Smooth muscle cell (in vitro differentiated cells): ENCODE data around the gene ARHGAP27. TPM values are rescaled to one million over a fixed set of nuclear protein-coding genes. Genes with fewer than 3 reads are reported as not detected.
"Not testable (repeated sequence)": the region's sequence is repeated elsewhere in the genome, so short reads cannot be mapped to it uniquely, and the experiment has no call there.

Source experiments
- DNase-seq: peaks from one replicate; lab custom pipeline; 2025; ENCODE audit not compliant: unreplicated experiment; lab: John Stamatoyannopoulos, UW
- H2AFZ ChIP-seq: fragments of 200-600 bp; sonication (generic); 2 replicates; pipeline ENCODE4 v1.6.0; 2016; ENCODE audit warnings: antibody characterized with exemption, low read depth, mild to moderate bottlenecking
- H3F3A ChIP-seq: fragments of 200-600 bp; sonication (generic); 2 replicates; pipeline ENCODE4 v1.6.0; 2017; ENCODE audit warnings: antibody characterized with exemption, low read depth
- H3K27ac ChIP-seq: fragments of 200-600 bp; sonication (generic); 2 replicates; pipeline ENCODE4 v1.5.1; 2016; ENCODE audit warnings: low read depth, mild to moderate bottlenecking
- H3K27me3 ChIP-seq: fragments of 200-600 bp; sonication (generic); 2 replicates; pipeline ENCODE4 v1.6.1; 2016; ENCODE audit warnings: low read depth, mild to moderate bottlenecking
- H3K36me3 ChIP-seq: fragments of 200-600 bp; sonication (generic); 2 replicates; pipeline ENCODE4 v1.5.1; 2016; ENCODE audit warnings: low read depth
- H3K4me1 ChIP-seq: fragments of 200-600 bp; sonication (generic); 2 replicates; pipeline ENCODE4 v1.5.1; 2016; ENCODE audit warnings: low read depth
- H3K4me2 ChIP-seq: fragments of 200-600 bp; sonication (generic); 2 replicates; pipeline ENCODE4 v1.6.0; 2016; ENCODE audit warnings: mild to moderate bottlenecking
- H3K4me3 ChIP-seq: fragments of 200-600 bp; sonication (generic); 2 replicates; pipeline ENCODE4 v1.5.1; 2016; ENCODE audit warnings: mild to moderate bottlenecking
- H3K79me2 ChIP-seq: fragments of 200-600 bp; sonication (generic); 2 replicates; pipeline ENCODE4 v1.6.0; 2016; ENCODE audit warnings: low read depth, mild to moderate bottlenecking
- H3K9ac ChIP-seq: fragments of 200-600 bp; sonication (generic); 2 replicates; pipeline ENCODE4 v1.6.0; 2016; ENCODE audit warnings: low read depth
- H3K9me3 ChIP-seq: fragments of 200-600 bp; sonication (generic); replicated peaks from 2 replicates; pipeline ENCODE4 v1.5.1; 2016; ENCODE audit warnings: low read depth
- H4K20me1 ChIP-seq: fragments of 200-600 bp; sonication (generic); 2 replicates; pipeline ENCODE4 v1.6.0; 2016; ENCODE audit warnings: low read depth
- CTCF ChIP-seq: fragments of 200-600 bp; sonication (generic); IDR thresholded peaks from 2 replicates; pipeline ENCODE4 v1.5.1; 2017; ENCODE audit warnings: borderline replicate concordance, mild to moderate bottlenecking, antibody characterized with exemption; ENCODE audit not compliant: insufficient read depth, poor library complexity, severe bottlenecking
- WGBS: methylation state at CpG from one replicate; pipeline ENCODE4 v1.1.7; 2016; ENCODE audit warnings: low lambda C conversion rate; 5-methylcytosine and 5-hydroxymethylcytosine counted together
- polyA plus RNA-seq: library from polyadenylated mRNA; unstranded; fragments of >200 nt; fragmentation: Nextera tagmentation; extraction: Ambion mirVana; gene quantifications from 2 replicates; pipeline ENCODE4 v1.2.1, GENCODE V29; 2016
- total RNA-seq: library from RNA; depleted of rRNA; stranded (reverse); fragments of >200 nt; gene quantifications from 2 replicates; pipeline ENCODE4 v1.2.3, GENCODE V29; 2014

The ARHGAP27 gene
- total and polyA plus RNA-seq, 2 experiments from 2014 or later = 3.6 to 3.7 TPM

- H4K20me1 ChIP-seq, H3K4me1 ChIP-seq, H3K4me2 ChIP-seq, H2AFZ ChIP-seq, H3K9ac ChIP-seq, H3K27me3 ChIP-seq, H3K4me3 ChIP-seq, DNase-seq, H3K36me3 ChIP-seq, H3F3A ChIP-seq, H3K79me2 ChIP-seq, H3K9me3 ChIP-seq: not testable (repeated sequence)
- H3K27ac ChIP-seq = peak overlapping the region; percentile 74
- 68% methylated on average over 15 of the region's 16 CpGs for WGBS
Observed at GRCh38 chr17:45445901-45446743, 13.5 kb upstream of the ARHGAP27 start.

GRCh38 chr17:45444856-45445820, 12.5 kb upstream of the ARHGAP27 start:
- not testable (repeated sequence) for H3K9me3 ChIP-seq, DNase-seq, H3K27me3 ChIP-seq, H3F3A ChIP-seq, H2AFZ ChIP-seq, H3K9ac ChIP-seq, H3K79me2 ChIP-seq, H4K20me1 ChIP-seq, H3K4me1 ChIP-seq, H3K36me3 ChIP-seq, H3K4me2 ChIP-seq, H3K4me3 ChIP-seq, H3K27ac ChIP-seq
- 97% methylated on average over 21 of the region's 21 CpGs for WGBS

GRCh38 chr17:45444301-45444700, 11.6 kb upstream of the ARHGAP27 start:
- not testable (repeated sequence) for H3K9ac ChIP-seq, H3K4me1 ChIP-seq, H4K20me1 ChIP-seq, H3F3A ChIP-seq, H3K4me2 ChIP-seq, H3K27ac ChIP-seq, H3K4me3 ChIP-seq, H2AFZ ChIP-seq, H3K27me3 ChIP-seq, H3K36me3 ChIP-seq, DNase-seq, H3K79me2 ChIP-seq, H3K9me3 ChIP-seq
- WGBS = 96% methylated on average over 10 of the region's 10 CpGs

GRCh38 chr17:45443371-45444260, 10.9 kb upstream of the ARHGAP27 start:
- not testable (repeated sequence) for H3K9me3 ChIP-seq, H3F3A ChIP-seq, H3K36me3 ChIP-seq, H2AFZ ChIP-seq, H3K4me1 ChIP-seq, DNase-seq, H3K4me3 ChIP-seq, H3K79me2 ChIP-seq, H3K4me2 ChIP-seq, H3K27ac ChIP-seq, H3K27me3 ChIP-seq, H3K9ac ChIP-seq, H4K20me1 ChIP-seq
- 98% methylated on average over 9 of the region's 10 CpGs for WGBS

GRCh38 chr17:45441526-45442310, 9.0 kb upstream of the ARHGAP27 start:
- WGBS = 97% methylated on average over 14 of the region's 14 CpGs
- Histone ChIP-seq H3K4me2 (no peak overlapping the region), H3K9ac (no peak overlapping the region), H3K4me3 (no peak overlapping the region), H3K36me3 (no peaks in the 10 kb centered on the region), H3K79me2 (no peaks in the 10 kb centered on the region), H2AFZ (no peak overlapping the region), H3K4me1 (no peaks in the 10 kb centered on the region), H3F3A (no peaks in the 10 kb centered on the region), H3K27ac (no peak overlapping the region), H4K20me1 (no peaks in the 10 kb centered on the region), H3K9me3 (no peaks in the 10 kb centered on the region), H3K27me3 (no peaks in the 10 kb centered on the region)
- DNase-seq = no peak
- no peak for TF ChIP-seq CTCF

GRCh38 chr17:45440839-45441515, 8.3 kb upstream of the ARHGAP27 start:
- 88% methylated on average over 7 of the region's 7 CpGs for WGBS
- not testable (repeated sequence) for H3K4me2 ChIP-seq

More at GRCh38 chr17:45440839-45441515, 8.3 kb upstream of the ARHGAP27 start:
- not testable (repeated sequence) for H3K27me3 ChIP-seq, H3F3A ChIP-seq, H4K20me1 ChIP-seq, DNase-seq, H3K4me3 ChIP-seq, H2AFZ ChIP-seq, H3K9ac ChIP-seq, H3K9me3 ChIP-seq, H3K4me1 ChIP-seq, H3K27ac ChIP-seq, H3K79me2 ChIP-seq, H3K36me3 ChIP-seq
